Measurements from ENCODE around the gene GHR. TPM values are rescaled to one million over a fixed set of nuclear protein-coding genes. Genes with fewer than 3 reads are reported as not detected.

GHR gene
- total and polyA plus RNA-seq, 2 of the 8 experiments (the other 6 are each of a cell fraction or from before 2014, with no cell fraction given): 0.15 to 0.19 TPM

DNA sequence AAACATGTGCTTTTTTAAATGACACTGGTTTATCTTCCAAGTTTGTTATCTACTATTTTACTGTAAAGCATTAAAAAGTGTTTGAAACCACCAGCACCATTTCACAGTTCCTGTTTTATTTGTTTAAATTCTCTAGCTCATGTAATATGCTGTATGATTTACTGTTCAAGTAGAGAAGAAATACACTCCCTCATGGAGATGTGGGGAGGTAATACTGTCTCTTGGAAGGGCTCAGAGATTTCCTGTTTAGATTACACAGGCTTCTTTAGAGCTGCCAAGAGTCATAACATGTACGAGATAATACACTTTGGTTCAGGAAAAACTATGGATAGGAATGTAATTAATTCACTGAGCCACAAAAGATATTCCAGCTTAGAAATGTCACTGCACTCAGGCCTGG is 198.4 kb downstream of the GHR start:
- ChIA-PET CTCF (ENCODE audit: partially characterized antibody) (interaction anchor here (0.9 to 1.3 kb wide), 3 partner anchors 9 to 20 kb away, joined by 3 to 5 read pairs (median 3); no protein-coding TSS in a partner anchor), POLR2A (ENCODE audit: partially characterized antibody) (no interaction called here)
- Histone ChIP-seq H3K56ac (replicated peaks; ENCODE audit: insufficient read length, low read depth, low read length) (no peak overlapping the region), H3K23ac (ENCODE audit: insufficient read length) (no peak overlapping the region), H4K8ac (ENCODE audit: extremely low read depth, insufficient read depth, low read length) (no peak overlapping the region), H3K27ac (ENCODE audit: low read depth, low read length) (no peak overlapping the region), H2BK120ac (replicated peaks; ENCODE audit: low read depth, low read length) (no peak overlapping the region), H4K91ac (replicated peaks; ENCODE audit: insufficient read length, low read length) (no peak overlapping the region), H3K4me1 (replicated peaks in 1 of 4; ENCODE audit: control insufficient read depth in 3 of 4, insufficient read depth in 4 of 4, low read length in 3 of 4) (peaks cover 0 to 4% (median 0%) of the 10 kb centered on the region in 4 experiments; a peak in 1 of 7 replicates), H3K36me3 (ENCODE audit: control insufficient read depth in 2 of 4, insufficient read depth in 4 of 4, low read length in 3 of 4) (no peaks in the 10 kb centered on the region), H4K5ac (ENCODE audit: insufficient read length, low read depth, low read length) (no peak overlapping the region), H3K79me2 (ENCODE audit: control insufficient read depth in 1 of 2, insufficient read depth in 2 of 2, low read length in 2 of 2) (no peaks in the 10 kb centered on the region), H2AFZ (ENCODE audit: low read length) (no peak overlapping the region), H3K18ac (ENCODE audit: extremely low read depth, low read length) (no peak overlapping the region), H2AK5ac (ENCODE audit: low read depth, low read length) (no peak overlapping the region), H2BK15ac (ENCODE audit: low read length) (no peak overlapping the region), H3K9ac (replicated peaks in 1 of 4; ENCODE audit: extremely low read depth in 1 of 4, low read depth in 3 of 4, low read length in 3 of 4) (no peak overlapping the region), H4K20me1 (replicated peaks in 1 of 2; ENCODE audit: control insufficient read depth in 1 of 2, insufficient read depth in 2 of 2, low read length in 2 of 2) (no peaks in the 10 kb centered on the region), H2BK20ac (ENCODE audit: low read length) (no peak overlapping the region), H3K4me3 (ENCODE audit: extremely low read depth in 1 of 4, insufficient read depth in 2 of 4, low read depth in 3 of 4, low read length in 4 of 4) (no peak overlapping the region), H3K14ac (ENCODE audit: insufficient read length) (no peak overlapping the region), H3K27me3 (replicated peaks in 1 of 4; ENCODE audit: control insufficient read depth in 3 of 4, extremely low read depth in 1 of 4, insufficient read depth in 3 of 4, low read length in 3 of 4) (no peaks in the 10 kb centered on the region), H2BK5ac (ENCODE audit: low read depth, low read length) (no peak overlapping the region), H3K4me2 (ENCODE audit: insufficient read depth in 1 of 2, low read depth in 2 of 2, low read length in 2 of 2) (no peak overlapping the region), H3K79me1 (ENCODE audit: low read depth, low read length) (no peaks in the 10 kb centered on the region), H3K4ac (replicated peaks; ENCODE audit: insufficient read length, low read depth, low read length) (no peak overlapping the region), H3K9me3 (ENCODE audit: insufficient read depth in 2 of 2, low read depth in 1 of 2, low read length in 1 of 2) (no peaks in the 10 kb centered on the region), H2BK12ac (ENCODE audit: low read depth, low read length) (no peak overlapping the region), H3K23me2 (ENCODE audit: low read depth, low read length) (no peaks in the 10 kb centered on the region; the same call in 1 of the 2 replicates)
- FAIRE-seq (no peak), DNase-seq (ENCODE audit: low read depth in 1 of 2, low spot score in 2 of 2) (no peak)
- TF ChIP-seq EGR1 (IDR thresholded peaks at IDR 0.05; ENCODE audit: borderline replicate concordance, low read depth, low read length) (no peak), NRF1 (IDR thresholded peaks at IDR 0.05; ENCODE audit: low read depth, low read length) (no peak), KDM5A (IDR thresholded peaks at IDR 0.05; ENCODE audit: low read length) (no peak), SRF (IDR thresholded peaks at IDR 0.05; ENCODE audit: low read depth, low read length) (no peak), TAF7 (optimal IDR thresholded peaks at IDR 0.05; ENCODE audit: borderline replicate concordance, low read depth, low read length) (no peak), RBBP5 (IDR thresholded peaks at IDR 0.05; ENCODE audit: borderline replicate concordance, low read depth, low read length) (no peak), TAF1 (IDR thresholded peaks at IDR 0.05; ENCODE audit: low read depth, low read length) (no peak), CEBPB (IDR thresholded peaks at IDR 0.05; ENCODE audit: low read depth, low read length) (no peak), MAFK (IDR thresholded peaks at IDR 0.05; ENCODE audit: low read depth, low read length) (no peak), ATF2 (IDR thresholded peaks at IDR 0.05; ENCODE audit: low read length) (no peak), E2F6 (IDR thresholded peaks at IDR 0.05) (no peak), JUN (IDR thresholded peaks at IDR 0.05; ENCODE audit: low read depth, low read length) (no peak), SIRT6 (IDR thresholded peaks at IDR 0.05; ENCODE audit: low read length) (no peak)
- 100% methylated on average over 1 of the region's 1 CpG; no CpG with 5 or more reads in 1 of the 2 experiments for WGBS, 2 experiments (ENCODE audit: extremely low coverage in 1 of 2, insufficient coverage in 1 of 2, insufficient read length in 1 of 2, insufficient replicate concordance in 2 of 2, low coverage in 1 of 2, low lambda C conversion rate in 2 of 2, missing lambda C conversion rate in 1 of 2)

Measured in H1 (cell line).